Measurements from ENCODE around the gene GAB2. TPM values are rescaled to one million over a fixed set of nuclear protein-coding genes. Genes with fewer than 3 reads are reported as not detected.

GAB2 gene
- polyA plus RNA-seq, 3 donors, result 2.8 to 39.4 (median 4.4) TPM

GRCh38 chr11:78349114-78349513, 68.5 kb downstream of the GAB2 start:
- Histone ChIP-seq H3K27ac (ENCODE audit: low read depth in 1 of 2, low read length in 2 of 2) (peak overlapping the region; percentile 80 to 92), H3K9ac (ENCODE audit: insufficient read depth, low read length, poor library complexity, severe bottlenecking) (peak overlapping the region; percentile 57), H3K36me3 (replicated peaks in 1 of 2; ENCODE audit: control insufficient read depth in 1 of 2, insufficient read depth in 2 of 2, low read length in 2 of 2) (no peaks in the 10 kb centered on the region), H3K4me3 (replicated peaks in 1 of 3; ENCODE audit: low read depth in 2 of 3, low read length in 3 of 3) (peak overlapping the region in 1 of 3 experiments; percentile 70), H3K9me3 (replicated peaks in 1 of 2; ENCODE audit: control insufficient read depth in 1 of 2, insufficient read depth in 1 of 2, low read length in 2 of 2) (no peaks in the 10 kb centered on the region), H3K27me3 (ENCODE audit: control insufficient read depth in 2 of 2, insufficient read depth in 2 of 2, low read length in 2 of 2) (no peaks in the 10 kb centered on the region), H4K20me1 (ENCODE audit: insufficient read depth, low read length) (peaks cover 58% of the 10 kb centered on the region), H3K4me1 (ENCODE audit: control insufficient read depth in 1 of 2, insufficient read depth in 2 of 2, low read length in 2 of 2) (peaks cover 66 to 71% of the 10 kb centered on the region in 2 donors), H2AFZ (ENCODE audit: insufficient read depth, low read depth, low read length, poor library complexity, severe bottlenecking) (no peak overlapping the region), H3K79me2 (ENCODE audit: insufficient read depth, low read length) (peaks cover 89% of the 10 kb centered on the region), H3K4me2 (replicated peaks; ENCODE audit: extremely low read depth, low read length, poor library complexity, severe bottlenecking) (peak overlapping the region; percentile 78)
- peaks cover 81% of the 10 kb centered on the region for H3K4me1 Mint-ChIP-seq
- TF ChIP-seq, protein P1, sequence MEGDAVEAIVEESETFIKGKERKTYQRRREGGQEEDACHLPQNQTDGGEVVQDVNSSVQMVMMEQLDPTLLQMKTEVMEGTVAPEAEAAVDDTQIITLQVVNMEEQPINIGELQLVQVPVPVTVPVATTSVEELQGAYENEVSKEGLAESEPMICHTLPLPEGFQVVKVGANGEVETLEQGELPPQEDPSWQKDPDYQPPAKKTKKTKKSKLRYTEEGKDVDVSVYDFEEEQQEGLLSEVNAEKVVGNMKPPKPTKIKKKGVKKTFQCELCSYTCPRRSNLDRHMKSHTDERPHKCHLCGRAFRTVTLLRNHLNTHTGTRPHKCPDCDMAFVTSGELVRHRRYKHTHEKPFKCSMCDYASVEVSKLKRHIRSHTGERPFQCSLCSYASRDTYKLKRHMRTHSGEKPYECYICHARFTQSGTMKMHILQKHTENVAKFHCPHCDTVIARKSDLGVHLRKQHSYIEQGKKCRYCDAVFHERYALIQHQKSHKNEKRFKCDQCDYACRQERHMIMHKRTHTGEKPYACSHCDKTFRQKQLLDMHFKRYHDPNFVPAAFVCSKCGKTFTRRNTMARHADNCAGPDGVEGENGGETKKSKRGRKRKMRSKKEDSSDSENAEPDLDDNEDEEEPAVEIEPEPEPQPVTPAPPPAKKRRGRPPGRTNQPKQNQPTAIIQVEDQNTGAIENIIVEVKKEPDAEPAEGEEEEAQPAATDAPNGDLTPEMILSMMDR (IDR thresholded peaks at IDR 0.05), result no peak
- peaks cover 0 to 1% (median 0%) of the 10 kb centered on the region in 3 donors for H3K27me3 Mint-ChIP-seq (ENCODE audit: low read depth in 3 of 3)
- H3K9me3 Mint-ChIP-seq, result no peaks in the 10 kb centered on the region
- H3K36me3 Mint-ChIP-seq, result peaks cover 8 to 13% of the 10 kb centered on the region in 2 donors
- H3K4me3 Mint-ChIP-seq, result peak overlapping the region in 1 of 2 donors; percentile 86
- H3K27ac Mint-ChIP-seq, result peak overlapping the region in 6 of 7 donors; percentile 93 to 98 (median 96)
- no CpG with 5 or more reads among the region's 3 CpGs for WGBS (ENCODE audit: insufficient coverage)
- intact Hi-C loops (cut with micrococcal nuclease), result loop anchor here in 1 of 2 donors (5.0 kb wide), 1 partner anchor 52 kb away; no protein-coding TSS in a partner anchor
- peak in 2 of 3 donors; percentile 35 to 58 for DNase-seq

DNA sequence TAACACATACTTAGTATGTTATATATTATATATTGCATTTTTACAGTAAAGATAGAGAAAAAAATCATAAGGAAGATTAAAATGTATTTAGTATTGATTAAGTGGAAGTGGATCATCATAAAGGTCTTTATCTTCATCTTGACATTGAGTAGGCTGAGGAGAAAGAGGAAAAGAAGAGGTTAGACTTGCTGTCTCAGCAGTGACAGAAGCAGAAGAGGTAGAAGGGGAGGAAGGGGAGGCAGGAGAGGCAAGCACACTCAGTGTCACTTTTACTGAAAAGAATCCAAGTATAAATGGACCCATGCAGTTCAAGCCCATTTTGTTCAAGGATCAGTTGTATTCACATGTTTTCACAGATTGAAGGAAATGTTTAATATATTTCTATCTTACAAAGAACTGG, 69.7 kb downstream of the GAB2 start:
- TF ChIP-seq, protein P1 (IDR thresholded peaks at IDR 0.05), result no peak
- H3K27ac Mint-ChIP-seq, result peak overlapping the region in 6 of 7 donors; percentile 43 to 95 (median 64)
- peaks cover 88% of the 10 kb centered on the region for H3K79me2 ChIP-seq (ENCODE audit: insufficient read depth, low read length)

More for the DNA sequence above, 69.7 kb downstream of the GAB2 start:
- Histone ChIP-seq H3K4me3 (replicated peaks in 1 of 3; ENCODE audit: low read depth in 2 of 3, low read length in 3 of 3) (no peak overlapping the region), H3K27ac (ENCODE audit: low read depth in 1 of 2, low read length in 2 of 2) (peak overlapping the region in 1 of 2 donors; percentile 92), H3K36me3 (replicated peaks in 1 of 2; ENCODE audit: control insufficient read depth in 1 of 2, insufficient read depth in 2 of 2, low read length in 2 of 2) (no peaks in the 10 kb centered on the region), H2AFZ (ENCODE audit: insufficient read depth, low read depth, low read length, poor library complexity, severe bottlenecking) (no peak overlapping the region), H3K4me2 (replicated peaks; ENCODE audit: extremely low read depth, low read length, poor library complexity, severe bottlenecking) (no peak overlapping the region), H3K9ac (ENCODE audit: insufficient read depth, low read length, poor library complexity, severe bottlenecking) (no peak overlapping the region), H4K20me1 (ENCODE audit: insufficient read depth, low read length) (peaks cover 58% of the 10 kb centered on the region), H3K4me1 (ENCODE audit: control insufficient read depth in 1 of 2, insufficient read depth in 2 of 2, low read length in 2 of 2) (peaks cover 61 to 62% of the 10 kb centered on the region in 2 donors), H3K27me3 (ENCODE audit: control insufficient read depth in 2 of 2, insufficient read depth in 2 of 2, low read length in 2 of 2) (no peaks in the 10 kb centered on the region), H3K9me3 (replicated peaks in 1 of 2; ENCODE audit: control insufficient read depth in 1 of 2, insufficient read depth in 1 of 2, low read length in 2 of 2) (no peaks in the 10 kb centered on the region)
- H3K27me3 Mint-ChIP-seq (ENCODE audit: low read depth in 3 of 3), result peaks cover 0 to 1% (median 0%) of the 10 kb centered on the region in 3 donors
- intact Hi-C loops (cut with micrococcal nuclease), result loop anchor here in 1 of 2 donors (5.0 kb wide), 1 partner anchor 51 kb away; no protein-coding TSS in a partner anchor
- no peaks in the 10 kb centered on the region for H3K9me3 Mint-ChIP-seq
- no peak for DNase-seq
- peaks cover 12 to 21% of the 10 kb centered on the region in 2 donors for H3K36me3 Mint-ChIP-seq
- H3K4me3 Mint-ChIP-seq, result no peak overlapping the region
- peaks cover 77% of the 10 kb centered on the region for H3K4me1 Mint-ChIP-seq

Data from CD14-positive monocyte (primary cell).